Prostate gland (tissue), 2 donors: ENCODE measurements around the gene PTK7. TPM values are rescaled to one million over a fixed set of nuclear protein-coding genes. Genes with fewer than 3 reads are reported as not detected.

Source experiments
- DNase-seq: peaks from one replicate; pipeline ENCODE4 v3.0.0-alpha.2; 2019; ENCODE audit warnings: low spot score
- H3K27ac ChIP-seq, 2 donors: fragments of 200-600 bp; sonication (generic); 2 replicates each; pipeline ENCODE4 v1.5.1; 2017 to 2019
- H3K27me3 ChIP-seq: fragments of 200-600 bp; sonication (generic); replicated peaks from 2 replicates; pipeline ENCODE4 v1.5.1; 2019; ENCODE audit not compliant: insufficient read depth
- H3K36me3 ChIP-seq, 2 donors: fragments of 200-600 bp; sonication (generic); 1 replicate in 1 of 2; 2 replicates in 1 of 2; pipeline versions ENCODE4 v1.5.1 to v1.8.1; 2017 to 2019
- H3K4me1 ChIP-seq: fragments of 200-600 bp; sonication (generic); replicated peaks from 2 replicates; pipeline ENCODE4 v1.5.1; 2019
- H3K4me3 ChIP-seq, 2 donors: fragments of 200-600 bp; sonication (generic); 2 replicates each; pipeline ENCODE4 v1.5.1; 2017 to 2019
- H3K9me3 ChIP-seq: fragments of 200-600 bp; sonication (generic); 2 replicates; pipeline ENCODE4 v1.5.1; 2017
- POLR2A ChIP-seq: fragments of 450-650 bp; IDR thresholded peaks from one replicate; pipeline ENCODE4 v1.6.1; 2016; ENCODE audit warnings: antibody characterized with exemption, mild to moderate bottlenecking
- POLR2AphosphoS5 ChIP-seq: sonication (generic); formaldehyde crosslinking; IDR thresholded peaks from one replicate; pipeline ENCODE4 v1.6.1; 2017; ENCODE audit warnings: antibody characterized with exemption
- WGBS: methylation state at CpG from one replicate; pipeline ENCODE4 v1.1.5; 2018; 5-methylcytosine and 5-hydroxymethylcytosine counted together
- intact Hi-C: fragments of 100-400 bp; cut with DNase I; formaldehyde crosslinking; loops from one replicate; pipeline ENCODE4 v1.14.2; 2022
- total RNA-seq, 2 donors: library from RNA; depleted of rRNA; stranded (reverse); fragments of >200 nt; gene quantifications; one replicate each; pipeline ENCODE4 v1.1.0, GENCODE V29; 2016
- TF ChIP-seq, protein P1 (sequence below), 4 experiments: fragments of 200-600 bp in 2 of 4; fragments of 450-650 bp in 2 of 4; sonication (generic) in 2 of 4; IDR thresholded peaks; 1 replicate in 3 of 4; 2 replicates in 1 of 4; pipeline ENCODE4 v1.5.1; 2016 to 2019; ENCODE audit warnings: antibody characterized with exemption in 4 of 4, mild to moderate bottlenecking in 2 of 4, moderate library complexity in 2 of 4

PTK7 gene
- total RNA-seq, 2 donors from 2014 or later = 83.3 to 85.2 TPM

DNA sequence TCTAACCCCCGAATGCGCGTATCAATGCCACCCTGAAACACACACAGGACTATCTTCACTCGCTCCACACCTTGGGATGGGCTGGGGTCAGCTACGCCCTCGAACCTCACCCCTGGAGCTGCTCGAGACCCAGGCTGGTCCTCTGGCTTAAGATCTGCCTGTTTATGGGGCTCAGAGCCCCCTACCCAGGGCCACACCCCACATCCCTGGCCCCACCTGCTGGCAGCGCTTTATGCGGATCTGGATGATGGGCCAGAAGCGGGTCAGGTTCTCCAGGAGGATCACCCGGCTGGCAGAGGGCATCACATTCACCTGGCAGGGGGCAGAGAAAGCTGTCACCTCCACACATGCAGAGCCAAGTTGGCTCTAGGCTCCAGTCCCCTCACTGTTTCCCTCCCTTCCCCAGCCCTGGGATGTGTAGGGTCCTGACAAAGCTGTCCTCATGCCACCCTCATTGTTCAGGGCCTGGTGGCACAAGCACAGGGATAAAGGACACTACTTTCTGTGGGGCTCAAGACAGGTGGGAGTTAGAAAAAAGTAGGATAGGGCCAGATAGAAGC, 30.7 kb upstream of the PTK7 start:
- peaks cover 7 to 8% of the 10 kb centered on the region in 2 donors for H3K36me3 ChIP-seq
- H3K9me3 ChIP-seq = no peaks in the 10 kb centered on the region
- intact Hi-C loops = no loop called here
- 91% methylated on average over 11 of the region's 11 CpGs for WGBS
- no peak overlapping the region for H3K4me3 ChIP-seq
- H3K27me3 ChIP-seq = no peaks in the 10 kb centered on the region
- TF ChIP-seq, protein P1, sequence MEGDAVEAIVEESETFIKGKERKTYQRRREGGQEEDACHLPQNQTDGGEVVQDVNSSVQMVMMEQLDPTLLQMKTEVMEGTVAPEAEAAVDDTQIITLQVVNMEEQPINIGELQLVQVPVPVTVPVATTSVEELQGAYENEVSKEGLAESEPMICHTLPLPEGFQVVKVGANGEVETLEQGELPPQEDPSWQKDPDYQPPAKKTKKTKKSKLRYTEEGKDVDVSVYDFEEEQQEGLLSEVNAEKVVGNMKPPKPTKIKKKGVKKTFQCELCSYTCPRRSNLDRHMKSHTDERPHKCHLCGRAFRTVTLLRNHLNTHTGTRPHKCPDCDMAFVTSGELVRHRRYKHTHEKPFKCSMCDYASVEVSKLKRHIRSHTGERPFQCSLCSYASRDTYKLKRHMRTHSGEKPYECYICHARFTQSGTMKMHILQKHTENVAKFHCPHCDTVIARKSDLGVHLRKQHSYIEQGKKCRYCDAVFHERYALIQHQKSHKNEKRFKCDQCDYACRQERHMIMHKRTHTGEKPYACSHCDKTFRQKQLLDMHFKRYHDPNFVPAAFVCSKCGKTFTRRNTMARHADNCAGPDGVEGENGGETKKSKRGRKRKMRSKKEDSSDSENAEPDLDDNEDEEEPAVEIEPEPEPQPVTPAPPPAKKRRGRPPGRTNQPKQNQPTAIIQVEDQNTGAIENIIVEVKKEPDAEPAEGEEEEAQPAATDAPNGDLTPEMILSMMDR (IDR thresholded peaks at IDR 0.05) = no peak
- no peak for TF ChIP-seq POLR2A
- TF ChIP-seq POLR2AphosphoS5 = no peak
- DNase-seq = no peak
- H3K4me1 ChIP-seq = no peaks in the 10 kb centered on the region
- no peak overlapping the region for H3K27ac ChIP-seq

DNA sequence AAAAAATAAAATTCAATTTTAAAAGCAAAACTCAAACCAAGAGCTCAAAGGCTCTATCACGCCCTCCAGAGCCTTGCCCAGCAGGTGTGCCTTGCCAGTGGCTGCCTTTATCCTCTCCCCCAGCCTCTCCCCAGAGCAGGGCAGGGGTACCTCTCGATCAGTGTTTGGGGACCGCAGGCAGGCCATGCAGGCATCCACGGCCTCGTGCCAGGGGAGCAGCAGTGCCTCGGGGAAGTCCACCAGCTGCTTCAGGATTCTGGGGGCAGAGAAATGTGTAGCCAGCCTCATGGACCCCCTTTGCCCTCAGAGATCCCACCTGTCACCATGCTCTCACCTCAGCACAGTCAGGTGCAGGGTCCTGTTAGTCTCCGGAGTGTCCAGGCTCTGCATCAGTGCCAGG, 28.1 kb upstream of the PTK7 start:
- no peaks in the 10 kb centered on the region for H3K9me3 ChIP-seq
- intact Hi-C loops = no loop called here
- WGBS = 86% methylated on average over 7 of the region's 7 CpGs
- DNase-seq = no peak
- TF ChIP-seq, protein P1 (IDR thresholded peaks at IDR 0.05) = no peak
- TF ChIP-seq POLR2A (no peak), POLR2AphosphoS5 (no peak)
- no peak overlapping the region for H3K27ac ChIP-seq
- H3K4me3 ChIP-seq = no peak overlapping the region
- H3K27me3 ChIP-seq = no peaks in the 10 kb centered on the region
- H3K4me1 ChIP-seq = peaks cover 7% of the 10 kb centered on the region
- peaks cover 0 to 5% of the 10 kb centered on the region in 2 donors for H3K36me3 ChIP-seq

DNA sequence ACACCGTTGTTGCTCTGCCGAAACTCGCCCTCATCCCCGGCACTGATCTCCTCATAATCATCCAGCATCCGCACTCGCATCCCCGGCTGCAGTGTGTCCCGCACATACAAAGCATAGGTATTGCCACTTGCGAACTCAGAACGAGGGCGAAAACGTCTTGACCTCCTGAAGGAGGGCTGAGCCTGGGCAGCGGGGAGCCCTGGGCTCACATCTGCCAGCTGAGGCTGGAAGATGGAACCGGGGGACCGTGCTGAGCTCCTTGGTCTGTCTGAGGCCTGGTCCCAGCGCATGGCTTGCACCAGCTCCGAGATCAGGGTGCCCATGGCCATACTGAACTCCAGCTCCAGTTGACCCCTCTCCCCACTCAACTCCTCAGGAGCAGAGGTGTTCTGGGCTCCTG, 25.1 kb upstream of the PTK7 start:
- intact Hi-C loops = no loop called here
- 92% methylated on average over 17 of the region's 17 CpGs for WGBS
- no peak for TF ChIP-seq POLR2AphosphoS5
- Histone ChIP-seq H3K36me3 (peaks cover 0 to 6% of the 10 kb centered on the region in 2 donors), H3K9me3 (no peaks in the 10 kb centered on the region), H3K4me3 (no peak overlapping the region), H3K27me3 (no peaks in the 10 kb centered on the region), H3K27ac (no peak overlapping the region), H3K4me1 (peaks cover 7% of the 10 kb centered on the region)
- no peak for DNase-seq

DNA sequence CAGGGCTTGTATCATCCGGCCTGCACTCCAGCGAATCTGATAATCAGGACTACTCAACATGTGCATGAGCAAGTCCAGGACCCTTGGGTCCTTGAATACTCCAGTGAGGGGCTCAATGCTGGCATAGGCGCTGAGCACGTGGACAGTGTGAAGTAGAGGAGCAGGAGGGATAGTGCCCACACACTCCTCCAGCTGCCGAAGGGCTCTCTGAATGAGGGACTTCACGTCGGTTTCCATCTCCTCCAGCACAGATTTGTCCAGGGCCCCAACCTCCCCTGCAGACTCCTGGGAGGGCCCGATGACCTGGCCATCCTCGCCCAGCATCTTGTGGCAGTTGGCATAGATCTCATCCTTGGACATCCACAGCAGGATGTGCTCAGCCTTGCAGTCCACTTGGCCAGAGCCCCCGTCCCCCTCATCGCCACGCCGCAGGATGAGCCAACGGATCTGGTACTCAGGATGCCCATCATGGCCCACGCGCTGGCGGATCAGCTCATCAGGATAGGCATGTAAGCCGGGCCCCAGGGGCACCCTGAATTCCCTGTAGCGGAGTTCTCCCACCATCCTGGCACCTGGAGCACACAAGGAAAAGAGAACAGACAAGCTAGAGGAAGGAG, 23.8 kb upstream of the PTK7 start:
- no peaks in the 10 kb centered on the region for H3K9me3 ChIP-seq
- peak overlapping the region in 1 of 2 donors; percentile 86 for H3K27ac ChIP-seq
- peaks cover 0 to 6% of the 10 kb centered on the region in 2 donors for H3K36me3 ChIP-seq
- intact Hi-C loops = no loop called here
- peaks cover 7% of the 10 kb centered on the region for H3K4me1 ChIP-seq
- 83% methylated on average over 15 of the region's 19 CpGs for WGBS
- DNase-seq = no peak
- peak overlapping the region in 1 of 2 donors; percentile 69 for H3K4me3 ChIP-seq
- TF ChIP-seq, protein P1 (IDR thresholded peaks at IDR 0.05) = no peak
- TF ChIP-seq POLR2AphosphoS5 (no peak), POLR2A (no peak)
- no peaks in the 10 kb centered on the region for H3K27me3 ChIP-seq

DNA sequence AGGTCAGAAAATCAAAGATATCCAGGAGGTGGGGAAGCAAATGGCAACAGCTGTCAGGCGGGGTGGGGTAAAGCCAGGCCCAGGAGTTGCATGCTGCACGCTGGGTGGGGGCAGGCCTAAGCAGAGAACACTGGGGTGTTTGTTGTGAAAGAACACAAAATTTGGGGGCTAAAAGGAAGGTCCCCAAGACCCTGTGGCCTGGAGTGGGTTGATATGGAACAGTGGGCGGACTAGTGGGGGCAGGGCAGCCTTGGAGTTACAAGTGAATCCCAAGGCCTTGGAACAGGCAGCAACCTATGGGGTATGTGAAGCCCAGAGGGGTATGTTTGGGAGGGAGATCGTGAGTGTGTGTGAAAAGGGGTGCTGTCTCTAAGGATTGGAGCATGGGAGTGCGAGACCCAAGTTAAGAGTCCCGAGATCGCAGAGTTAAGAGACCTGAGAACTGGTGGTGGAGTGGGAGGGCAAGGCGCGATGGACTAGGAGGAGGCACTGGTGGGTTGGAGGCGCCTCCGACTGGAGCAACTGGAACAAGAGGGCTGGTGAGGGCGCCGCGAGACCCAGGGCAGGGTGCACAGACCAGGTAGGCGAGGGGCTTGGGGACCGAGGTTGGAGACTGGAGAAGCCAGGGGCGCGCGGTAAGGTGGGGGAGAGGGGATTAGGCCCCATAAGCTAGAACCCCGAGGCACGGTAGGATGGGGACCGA, 23.1 kb upstream of the PTK7 start:
- H3K9me3 ChIP-seq = no peaks in the 10 kb centered on the region
- peaks cover 10% of the 10 kb centered on the region for H3K4me1 ChIP-seq
- TF ChIP-seq POLR2A = no peak
- WGBS = 11% methylated on average over 22 of the region's 22 CpGs
- intact Hi-C loops = no loop called here
- no peaks in the 10 kb centered on the region for H3K27me3 ChIP-seq
- DNase-seq = no peak
- H3K27ac ChIP-seq = peak overlapping the region; percentile 80 to 86
- peaks cover 0 to 6% of the 10 kb centered on the region in 2 donors for H3K36me3 ChIP-seq
- peak overlapping the region; percentile 57 to 69 for H3K4me3 ChIP-seq
